ENCODE results near the gene FRMD3. TPM values are rescaled to one million over a fixed set of nuclear protein-coding genes. Genes with fewer than 3 reads are reported as not detected.

The FRMD3 gene
- total RNA-seq, 1 experiment from 2014 or later: 14.5 TPM

- Histone ChIP-seq H3K27ac (ENCODE audit: low read length) (no peak overlapping the region), H3K36me3 (ENCODE audit: control insufficient read depth, insufficient read depth, low read length) (no peaks in the 10 kb centered on the region), H3K4me1 (ENCODE audit: control insufficient read depth, insufficient read depth, low read length) (no peaks in the 10 kb centered on the region), H3K27me3 (ENCODE audit: control insufficient read depth, insufficient read depth, low read length) (no peaks in the 10 kb centered on the region), H3K4me3 (ENCODE audit: low read depth in 2 of 2, low read length in 2 of 2) (no peak overlapping the region), H3K9me3 (ENCODE audit: control insufficient read depth, insufficient read depth, low read depth, low read length) (no peaks in the 10 kb centered on the region)
- no peak for DNase-seq (ENCODE audit: low read depth, low spot score)
- CTCF ChIA-PET: no interaction called here
- no peak for TF ChIP-seq POLR2AphosphoS5 (IDR thresholded peaks at IDR 0.05; ENCODE audit: low read depth, low read length)
- TF ChIP-seq SIN3A (IDR thresholded peaks at IDR 0.05; ENCODE audit: borderline replicate concordance, insufficient read depth, low read depth, low read length): no peak
- TF ChIP-seq CTCF (IDR thresholded peaks at IDR 0.05): no peak
- no peak for TF ChIP-seq REST (IDR thresholded peaks at IDR 0.05; ENCODE audit: insufficient read depth in 1 of 2, low read depth in 2 of 2, low read length in 1 of 2)
- no peak for TF ChIP-seq TCF7L2 (IDR thresholded peaks at IDR 0.05; ENCODE audit: low read depth, low read length)
- POLR2A ChIA-PET: no interaction called here
- no peak for ATAC-seq
- intact Hi-C loops (cut with micrococcal nuclease; ENCODE audit: unreplicated experiment): no loop called here
- BruUV-seq (replicated peaks): no TSS peak
- in situ Hi-C loops (cut with HindIII; ENCODE audit: low pct_unique_long_range_greater_than_20kb, low sequenced_read_pairs): no loop called here
Observed at GRCh38 chr9:83327750-83328622, 210.2 kb downstream of the FRMD3 start.

- Histone ChIP-seq H3K4me1 (ENCODE audit: control insufficient read depth, insufficient read depth, low read length) (no peaks in the 10 kb centered on the region), H3K36me3 (ENCODE audit: control insufficient read depth, insufficient read depth, low read length) (no peaks in the 10 kb centered on the region), H3K4me3 (ENCODE audit: low read depth in 2 of 2, low read length in 2 of 2) (no peak overlapping the region), H3K27ac (ENCODE audit: low read length) (no peak overlapping the region), H3K27me3 (ENCODE audit: control insufficient read depth, insufficient read depth, low read length) (no peaks in the 10 kb centered on the region), H3K9me3 (ENCODE audit: control insufficient read depth, insufficient read depth, low read depth, low read length) (no peaks in the 10 kb centered on the region)
- POLR2A ChIA-PET: no interaction called here
- ATAC-seq (no peak), DNase-seq (ENCODE audit: low read depth, low spot score) (no peak)
- in situ Hi-C loops (cut with HindIII; ENCODE audit: low pct_unique_long_range_greater_than_20kb, low sequenced_read_pairs): no loop called here
- intact Hi-C loops (cut with micrococcal nuclease; ENCODE audit: unreplicated experiment): no loop called here
- TF ChIP-seq TCF7L2 (IDR thresholded peaks at IDR 0.05; ENCODE audit: low read depth, low read length): no peak
- no peak for TF ChIP-seq SIN3A (IDR thresholded peaks at IDR 0.05; ENCODE audit: borderline replicate concordance, insufficient read depth, low read depth, low read length)
- TF ChIP-seq CTCF (IDR thresholded peaks at IDR 0.05): no peak
- TF ChIP-seq REST (IDR thresholded peaks at IDR 0.05; ENCODE audit: insufficient read depth in 1 of 2, low read depth in 2 of 2, low read length in 1 of 2): no peak
- no peak for TF ChIP-seq POLR2AphosphoS5 (IDR thresholded peaks at IDR 0.05; ENCODE audit: low read depth, low read length)
- no TSS peak for BruUV-seq (replicated peaks)
- CTCF ChIA-PET: no interaction called here
Observed at GRCh38 chr9:83327323-83327722, 210.9 kb downstream of the FRMD3 start.

Data from Panc1 (cell line).